ENCODE results near the gene BAIAP3.

The BAIAP3 gene

DNA sequence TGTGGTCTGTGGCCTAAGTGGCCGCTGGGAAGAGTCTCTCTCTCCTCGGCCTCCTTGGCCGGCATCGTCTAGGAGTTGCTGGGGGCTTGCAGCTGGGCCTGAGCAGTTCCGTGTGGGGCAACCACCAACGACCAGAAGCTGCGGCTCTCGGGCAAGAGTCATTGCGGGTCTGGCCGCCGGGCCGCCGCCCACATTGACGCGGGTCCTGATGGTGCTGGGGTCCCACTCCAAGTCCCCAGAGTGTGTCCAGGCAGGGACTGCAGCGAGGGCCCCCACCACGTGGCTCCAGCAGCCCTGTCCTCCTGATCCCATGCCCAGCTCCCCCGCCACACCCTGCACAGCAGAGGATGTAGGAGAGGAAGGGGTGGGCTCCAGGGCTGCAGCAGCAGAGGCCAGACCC lies 50.1 kb downstream of the BAIAP3 start:
- no peak overlapping the region for H3K9ac ChIP-seq (ENCODE audit: low read length)
- no peak overlapping the region for H3K4me3 ChIP-seq (ENCODE audit: low read length)
- peaks cover 6% of the 10 kb centered on the region for H3K4me1 ChIP-seq (ENCODE audit: control insufficient read depth, low read depth, low read length)
- H3K36me3 ChIP-seq (ENCODE audit: control insufficient read depth, low read depth, low read length), result no peaks in the 10 kb centered on the region
- no peaks in the 10 kb centered on the region for H3K9me3 ChIP-seq (ENCODE audit: control insufficient read depth, low read depth, low read length)
- no peak overlapping the region for H3K27ac ChIP-seq (ENCODE audit: low read length)
- peaks cover 8% of the 10 kb centered on the region for H3K27me3 ChIP-seq (ENCODE audit: control insufficient read depth, insufficient read depth, low read length)

- H3K27me3 ChIP-seq (ENCODE audit: control insufficient read depth, insufficient read depth, low read length), result peaks cover 5% of the 10 kb centered on the region
- peaks cover 2% of the 10 kb centered on the region for H3K4me1 ChIP-seq (ENCODE audit: control insufficient read depth, low read depth, low read length)
- H3K27ac ChIP-seq (ENCODE audit: low read length), result no peak overlapping the region
- H3K36me3 ChIP-seq (ENCODE audit: control insufficient read depth, low read depth, low read length), result no peaks in the 10 kb centered on the region
- no peaks in the 10 kb centered on the region for H3K9me3 ChIP-seq (ENCODE audit: control insufficient read depth, low read depth, low read length)
- H3K9ac ChIP-seq (ENCODE audit: low read length), result no peak overlapping the region
- no peak overlapping the region for H3K4me3 ChIP-seq (ENCODE audit: low read length)
These were observed 51.8 kb downstream of the BAIAP3 start for GRCh38 chr16:1385232-1385631.

GRCh38 chr16:1387331-1387730 lies 53.9 kb downstream of the BAIAP3 start:
- no peaks in the 10 kb centered on the region for H3K36me3 ChIP-seq (ENCODE audit: control insufficient read depth, low read depth, low read length)
- no peak overlapping the region for H3K27ac ChIP-seq (ENCODE audit: low read length)
- no peak overlapping the region for H3K9ac ChIP-seq (ENCODE audit: low read length)

GRCh38 chr16:1389762-1390161 lies 56.3 kb downstream of the BAIAP3 start:
- Histone ChIP-seq H3K4me1 (ENCODE audit: control insufficient read depth, low read depth, low read length) (no peaks in the 10 kb centered on the region), H3K36me3 (ENCODE audit: control insufficient read depth, low read depth, low read length) (no peaks in the 10 kb centered on the region), H3K9me3 (ENCODE audit: control insufficient read depth, low read depth, low read length) (no peaks in the 10 kb centered on the region), H3K4me3 (ENCODE audit: low read length) (no peak overlapping the region), H3K27me3 (ENCODE audit: control insufficient read depth, insufficient read depth, low read length) (no peaks in the 10 kb centered on the region), H3K27ac (ENCODE audit: low read length) (no peak overlapping the region), H3K9ac (ENCODE audit: low read length) (no peak overlapping the region)

More at GRCh38 chr16:1387331-1387730, 53.9 kb downstream of the BAIAP3 start:
- Histone ChIP-seq H3K4me3 (ENCODE audit: low read length) (no peak overlapping the region), H3K27me3 (ENCODE audit: control insufficient read depth, insufficient read depth, low read length) (no peaks in the 10 kb centered on the region), H3K9me3 (ENCODE audit: control insufficient read depth, low read depth, low read length) (no peaks in the 10 kb centered on the region), H3K4me1 (ENCODE audit: control insufficient read depth, low read depth, low read length) (no peaks in the 10 kb centered on the region)

GRCh38 chr16:1390239-1390779 lies 56.9 kb downstream of the BAIAP3 start:
- Histone ChIP-seq H3K4me1 (ENCODE audit: control insufficient read depth, low read depth, low read length) (no peaks in the 10 kb centered on the region), H3K9me3 (ENCODE audit: control insufficient read depth, low read depth, low read length) (no peaks in the 10 kb centered on the region), H3K4me3 (ENCODE audit: low read length) (no peak overlapping the region), H3K27me3 (ENCODE audit: control insufficient read depth, insufficient read depth, low read length) (no peaks in the 10 kb centered on the region), H3K9ac (ENCODE audit: low read length) (no peak overlapping the region), H3K27ac (ENCODE audit: low read length) (no peak overlapping the region), H3K36me3 (ENCODE audit: control insufficient read depth, low read depth, low read length) (no peaks in the 10 kb centered on the region)

DNA sequence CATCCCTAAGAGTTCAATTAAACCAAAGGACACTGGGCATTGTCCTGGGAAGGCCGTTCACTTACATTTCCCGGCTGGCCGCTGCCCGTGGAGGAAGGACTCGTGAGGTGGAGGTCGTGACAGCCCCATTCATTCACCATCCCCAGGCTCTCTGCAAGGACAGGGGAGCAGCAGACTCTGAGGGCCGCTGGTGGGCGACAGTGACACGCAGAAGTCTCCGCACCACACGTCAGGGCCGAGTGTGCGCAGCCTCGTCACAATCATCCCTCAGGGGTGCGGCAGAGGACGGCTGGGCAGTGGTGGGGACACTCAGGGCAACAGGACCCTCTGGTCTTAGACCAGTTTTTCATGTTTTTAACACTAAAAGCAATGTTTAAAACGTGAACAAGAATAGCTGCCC lies 59.4 kb downstream of the BAIAP3 start:
- Histone ChIP-seq H3K4me3 (ENCODE audit: low read length) (no peak overlapping the region), H3K9me3 (ENCODE audit: control insufficient read depth, low read depth, low read length) (no peaks in the 10 kb centered on the region), H3K27ac (ENCODE audit: low read length) (no peak overlapping the region), H3K27me3 (ENCODE audit: control insufficient read depth, insufficient read depth, low read length) (no peaks in the 10 kb centered on the region), H3K4me1 (ENCODE audit: control insufficient read depth, low read depth, low read length) (no peaks in the 10 kb centered on the region), H3K9ac (ENCODE audit: low read length) (no peak overlapping the region), H3K36me3 (ENCODE audit: control insufficient read depth, low read depth, low read length) (no peaks in the 10 kb centered on the region)

- no peaks in the 10 kb centered on the region for H3K4me1 ChIP-seq (ENCODE audit: control insufficient read depth, low read depth, low read length)
- no peak overlapping the region for H3K9ac ChIP-seq (ENCODE audit: low read length)
- H3K4me3 ChIP-seq (ENCODE audit: low read length), result no peak overlapping the region
- no peaks in the 10 kb centered on the region for H3K9me3 ChIP-seq (ENCODE audit: control insufficient read depth, low read depth, low read length)
- no peak overlapping the region for H3K27ac ChIP-seq (ENCODE audit: low read length)
- no peaks in the 10 kb centered on the region for H3K27me3 ChIP-seq (ENCODE audit: control insufficient read depth, insufficient read depth, low read length)
- H3K36me3 ChIP-seq (ENCODE audit: control insufficient read depth, low read depth, low read length), result no peaks in the 10 kb centered on the region
These were observed 60.2 kb downstream of the BAIAP3 start for GRCh38 chr16:1393613-1394176.

DNA sequence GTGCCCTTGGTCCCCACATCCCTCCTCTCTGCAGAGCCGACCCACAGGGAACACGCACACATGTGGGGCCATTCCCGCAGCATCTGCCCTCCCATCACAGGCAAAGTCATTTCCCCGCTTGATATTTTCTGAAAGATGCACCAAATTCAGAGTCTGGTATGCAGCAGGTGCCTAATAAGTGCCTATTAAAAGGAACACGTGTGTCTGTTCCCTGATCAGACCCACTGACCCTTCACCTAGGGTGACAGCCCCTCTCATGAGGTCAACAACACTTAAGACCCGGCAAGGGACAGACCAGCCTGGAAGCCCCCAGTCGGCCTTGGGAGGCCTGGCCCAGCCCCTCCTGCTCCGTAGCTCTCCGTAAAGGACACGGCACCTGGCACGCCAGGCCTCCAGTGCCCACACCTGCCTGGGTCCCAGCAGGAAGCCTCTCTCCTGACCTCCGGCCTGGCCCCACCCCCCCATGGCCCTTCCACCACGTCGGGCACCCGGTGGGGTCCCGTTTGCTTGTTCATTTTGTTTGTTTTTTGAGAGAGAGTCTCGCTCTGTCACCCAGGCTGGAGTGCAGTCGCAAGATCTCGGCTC lies 61.0 kb downstream of the BAIAP3 start:
- H3K4me1 ChIP-seq (ENCODE audit: control insufficient read depth, low read depth, low read length), result no peaks in the 10 kb centered on the region
- H3K36me3 ChIP-seq (ENCODE audit: control insufficient read depth, low read depth, low read length), result no peaks in the 10 kb centered on the region
- H3K27me3 ChIP-seq (ENCODE audit: control insufficient read depth, insufficient read depth, low read length), result no peaks in the 10 kb centered on the region

GRCh38 chr16:1395444-1396031 lies 62.1 kb downstream of the BAIAP3 start:
- Histone ChIP-seq H3K4me3 (ENCODE audit: low read length) (no peak overlapping the region), H3K27ac (ENCODE audit: low read length) (no peak overlapping the region), H3K9ac (ENCODE audit: low read length) (no peak overlapping the region), H3K27me3 (ENCODE audit: control insufficient read depth, insufficient read depth, low read length) (no peaks in the 10 kb centered on the region), H3K9me3 (ENCODE audit: control insufficient read depth, low read depth, low read length) (no peaks in the 10 kb centered on the region), H3K4me1 (ENCODE audit: control insufficient read depth, low read depth, low read length) (no peaks in the 10 kb centered on the region), H3K36me3 (ENCODE audit: control insufficient read depth, low read depth, low read length) (no peaks in the 10 kb centered on the region)

More for the DNA sequence above, 61.0 kb downstream of the BAIAP3 start:
- Histone ChIP-seq H3K9me3 (ENCODE audit: control insufficient read depth, low read depth, low read length) (no peaks in the 10 kb centered on the region), H3K9ac (ENCODE audit: low read length) (no peak overlapping the region), H3K27ac (ENCODE audit: low read length) (no peak overlapping the region), H3K4me3 (ENCODE audit: low read length) (no peak overlapping the region)

DNA sequence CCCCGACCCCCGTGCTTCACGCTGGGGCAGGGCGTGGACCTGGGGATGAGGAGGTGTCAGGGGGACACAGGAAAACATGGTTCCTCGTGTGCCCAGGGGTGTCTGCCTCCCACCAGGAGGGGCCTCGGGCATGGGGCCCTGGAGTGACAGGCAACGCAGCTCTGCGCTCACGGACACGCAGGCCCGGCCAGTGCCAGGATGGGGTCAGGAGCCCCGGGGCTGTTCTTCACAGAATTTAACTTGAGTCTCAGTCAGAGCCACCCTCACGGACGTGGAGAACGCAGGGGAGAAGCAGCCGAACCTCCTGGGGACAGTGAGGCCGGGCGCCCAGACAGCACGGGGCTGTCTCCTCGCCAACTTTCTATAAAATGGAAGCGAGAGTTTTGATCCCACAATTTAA lies 64.3 kb downstream of the BAIAP3 start:
- peaks cover 8% of the 10 kb centered on the region for H3K36me3 ChIP-seq (ENCODE audit: control insufficient read depth, low read depth, low read length)
- H3K4me1 ChIP-seq (ENCODE audit: control insufficient read depth, low read depth, low read length), result no peaks in the 10 kb centered on the region
- no peak overlapping the region for H3K4me3 ChIP-seq (ENCODE audit: low read length)
- H3K27ac ChIP-seq (ENCODE audit: low read length), result no peak overlapping the region
- H3K27me3 ChIP-seq (ENCODE audit: control insufficient read depth, insufficient read depth, low read length), result no peaks in the 10 kb centered on the region
- no peaks in the 10 kb centered on the region for H3K9me3 ChIP-seq (ENCODE audit: control insufficient read depth, low read depth, low read length)
- no peak overlapping the region for H3K9ac ChIP-seq (ENCODE audit: low read length)

DNA sequence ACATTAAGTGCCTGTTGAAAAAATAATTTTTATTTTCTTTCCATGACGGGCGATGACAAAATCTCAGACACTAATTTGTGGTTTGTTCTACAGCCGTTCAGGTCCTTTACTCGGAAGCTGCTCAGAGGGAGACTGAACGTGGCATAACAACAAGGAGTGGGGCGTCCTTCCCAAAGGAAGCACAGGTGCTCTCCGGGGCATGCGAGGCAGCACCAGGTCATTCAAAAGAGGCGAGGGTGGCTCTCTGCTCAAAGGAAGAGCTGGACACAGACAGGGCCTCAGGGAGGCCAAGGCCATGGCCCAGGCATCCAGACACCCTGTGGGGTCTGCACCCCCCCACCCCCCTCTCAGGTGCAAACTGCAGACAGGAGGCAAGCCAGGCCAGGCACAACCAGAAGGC lies 64.9 kb downstream of the BAIAP3 start:
- Histone ChIP-seq H3K27me3 (ENCODE audit: control insufficient read depth, insufficient read depth, low read length) (no peaks in the 10 kb centered on the region), H3K4me1 (ENCODE audit: control insufficient read depth, low read depth, low read length) (no peaks in the 10 kb centered on the region), H3K36me3 (ENCODE audit: control insufficient read depth, low read depth, low read length) (peaks cover 12% of the 10 kb centered on the region), H3K4me3 (ENCODE audit: low read length) (no peak overlapping the region), H3K9me3 (ENCODE audit: control insufficient read depth, low read depth, low read length) (no peaks in the 10 kb centered on the region), H3K27ac (ENCODE audit: low read length) (no peak overlapping the region), H3K9ac (ENCODE audit: low read length) (no peak overlapping the region)

Data from iPS-18a (cell line).